Fibroblast of lung (primary cell): ENCODE measurements around the gene SFMBT2. TPM values are rescaled to one million over a fixed set of nuclear protein-coding genes. Genes with fewer than 3 reads are reported as not detected.

Experiments used
- DNase-seq, 2 donors: peaks; one replicate each; pipeline versions ENCODE4 v3.0.0 to v3.0.0-alpha.2; 2010; ENCODE audit warnings: low read depth in 2 of 2
- H2AFZ ChIP-seq: 2 replicates; pipeline ENCODE4 v1.5.1; 2012; ENCODE audit warnings: low read length, control low read depth, inconsistent platforms
- H3K27ac ChIP-seq: 2 replicates; pipeline ENCODE4 v1.5.1; 2011; ENCODE audit warnings: low read length, control low read depth; ENCODE audit not compliant: insufficient read depth
- H3K27me3 ChIP-seq: 2 replicates; pipeline ENCODE4 v1.5.1; 2011; ENCODE audit warnings: mild to moderate bottlenecking, low read length; ENCODE audit not compliant: control insufficient read depth, insufficient read depth
- H3K36me3 ChIP-seq: 2 replicates; pipeline ENCODE4 v1.5.1; 2011; ENCODE audit warnings: low read length; ENCODE audit not compliant: control insufficient read depth, insufficient read depth
- H3K4me1 ChIP-seq: 2 replicates; pipeline ENCODE4 v1.5.1; 2011; ENCODE audit warnings: low read length; ENCODE audit not compliant: control insufficient read depth, insufficient read depth; ENCODE audit errors: extremely low read depth
- H3K4me2 ChIP-seq: 2 replicates; pipeline ENCODE4 v1.5.1; 2011; ENCODE audit warnings: low read length, control low read depth; ENCODE audit not compliant: insufficient read depth; ENCODE audit errors: extremely low read depth
- H3K4me3 ChIP-seq, 4 experiments: fragments of 200-600 bp in 1 of 4; sonication (generic) in 1 of 4; replicated peaks in 1 of 4; 2 replicates each; pipeline ENCODE4 v1.5.1; 2011 to 2016; ENCODE audit warnings: low read length in 4 of 4, low read depth in 3 of 4, mild to moderate bottlenecking in 3 of 4, control low read depth in 2 of 4, inconsistent platforms in 1 of 4, mixed read lengths in 1 of 4; ENCODE audit not compliant: insufficient read depth in 1 of 4; ENCODE audit errors: control extremely low read depth in 1 of 4
- H3K79me2 ChIP-seq: 2 replicates; pipeline ENCODE4 v1.5.1; 2012; ENCODE audit warnings: mild to moderate bottlenecking, low read length, inconsistent platforms; ENCODE audit not compliant: control insufficient read depth, insufficient read depth
- H3K9ac ChIP-seq: 2 replicates; pipeline ENCODE4 v1.5.1; 2011; ENCODE audit warnings: mild to moderate bottlenecking, low read length, control low read depth; ENCODE audit not compliant: insufficient read depth
- H3K9me3 ChIP-seq: 2 replicates; pipeline ENCODE4 v1.5.1; 2012; ENCODE audit warnings: low read depth, low read length; ENCODE audit not compliant: control insufficient read depth, insufficient read depth
- H4K20me1 ChIP-seq: 2 replicates; pipeline ENCODE4 v1.5.1; 2011; ENCODE audit warnings: low read length; ENCODE audit not compliant: control insufficient read depth, insufficient read depth; ENCODE audit errors: extremely low read depth
- CTCF ChIP-seq, 2 donors: IDR thresholded peaks in 1 of 2; conservative IDR thresholded peaks in 1 of 2; 1 replicate in 1 of 2; 2 replicates in 1 of 2; pipeline ENCODE4 v1.5.1; 2011 to 2012; ENCODE audit warnings: low read length in 2 of 2, control low read depth in 1 of 2, inconsistent platforms in 1 of 2, low read depth in 1 of 2, mild to moderate bottlenecking in 1 of 2
- EZH2 ChIP-seq: IDR thresholded peaks from 2 replicates; pipeline ENCODE4 v1.5.1; 2012; ENCODE audit warnings: low read length, control low read depth, mild to moderate bottlenecking; ENCODE audit errors: missing control alignments
- polyA plus RNA-seq, 2 donors: library from polyadenylated mRNA; depleted of rRNA in 1 of 2; stranded (reverse) in 1 of 2; unstranded in 1 of 2; fragments of >200 nt; gene quantifications; 2 replicates each; pipeline ENCODE4 v1.2.1, GENCODE V29; 2011 to 2012; ENCODE audit warnings: missing spikeins in 1 of 2
- total RNA-seq: library from RNA; depleted of rRNA; stranded (reverse); fragments of >200 nt; gene quantifications from 2 replicates; pipeline ENCODE4 v1.2.1, GENCODE V29; 2014

The SFMBT2 gene
- total and polyA plus RNA-seq, 2 donors (not counting 1 experiment from before 2014, with no cell fraction given): 0.52 to 2.5 TPM

GRCh38 chr10:7179536-7179935 is 231.3 kb downstream of the SFMBT2 start:
- Histone ChIP-seq H3K4me2 (no peak overlapping the region), H3K36me3 (no peaks in the 10 kb centered on the region), H3K9ac (no peak overlapping the region), H3K27me3 (no peaks in the 10 kb centered on the region), H2AFZ (no peak overlapping the region), H3K4me3 (no peak overlapping the region), H3K4me1 (no peaks in the 10 kb centered on the region), H3K27ac (no peak overlapping the region), H4K20me1 (no peaks in the 10 kb centered on the region), H3K79me2 (no peaks in the 10 kb centered on the region), H3K9me3 (no peaks in the 10 kb centered on the region)
- DNase-seq: no peak
- TF ChIP-seq CTCF (conservative IDR thresholded peaks at IDR 0.05 in 1 of 2, IDR thresholded peaks at IDR 0.05 in 1 of 2; ENCODE audit: low read depth in 1 of 2, low read length in 2 of 2) (no peak), EZH2 (no peak)

DNA sequence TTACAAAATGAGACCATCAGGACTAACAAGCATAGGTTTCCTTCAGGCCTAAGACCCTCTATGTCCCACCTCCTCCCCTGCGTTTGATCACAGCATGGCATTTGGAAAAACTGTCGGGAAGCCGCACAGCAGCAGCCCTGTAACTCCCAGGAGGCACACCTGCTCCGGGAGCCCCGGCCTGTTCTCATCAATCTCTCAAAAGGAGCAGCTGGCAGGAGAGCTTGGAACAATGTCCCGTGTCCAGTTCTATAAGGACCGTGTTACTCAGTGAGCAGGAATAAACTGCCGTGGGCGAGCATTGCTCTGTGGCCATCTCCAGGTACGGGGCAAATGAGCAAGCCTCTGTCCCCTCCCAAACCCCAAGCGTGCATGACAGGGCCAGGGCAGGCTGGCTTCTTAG is 236.9 kb downstream of the SFMBT2 start:
- Histone ChIP-seq H3K79me2 (no peaks in the 10 kb centered on the region), H4K20me1 (no peaks in the 10 kb centered on the region), H3K27ac (no peak overlapping the region), H3K36me3 (no peaks in the 10 kb centered on the region), H3K4me2 (no peak overlapping the region), H3K27me3 (no peaks in the 10 kb centered on the region), H2AFZ (no peak overlapping the region), H3K9me3 (no peaks in the 10 kb centered on the region), H3K4me3 (no peak overlapping the region), H3K4me1 (no peaks in the 10 kb centered on the region), H3K9ac (no peak overlapping the region)
- no peak for DNase-seq
- TF ChIP-seq EZH2 (no peak), CTCF (conservative IDR thresholded peaks at IDR 0.05 in 1 of 2, IDR thresholded peaks at IDR 0.05 in 1 of 2; ENCODE audit: low read depth in 1 of 2, low read length in 2 of 2) (no peak)

DNA sequence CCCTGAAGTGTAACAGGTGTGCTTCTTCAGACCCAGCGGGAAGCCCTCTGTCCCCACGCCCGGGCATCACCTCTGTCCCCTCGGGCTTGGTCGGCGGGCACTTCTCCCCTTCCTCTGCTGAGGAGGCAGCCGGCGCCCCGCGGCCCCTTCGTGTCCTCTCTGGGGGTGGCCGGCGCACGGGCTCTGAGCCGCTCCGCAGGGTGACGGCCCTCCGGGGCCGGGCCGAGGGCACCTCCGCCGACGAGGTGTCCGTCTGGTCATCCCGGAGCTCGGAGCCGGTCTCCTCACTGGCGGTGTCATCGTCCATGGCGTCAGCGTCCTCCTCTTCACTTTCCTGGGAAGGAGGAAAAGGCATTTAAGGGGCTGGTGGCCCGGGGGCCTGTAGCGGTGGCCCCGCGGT is 239.0 kb downstream of the SFMBT2 start:
- no peak overlapping the region for H3K4me2 ChIP-seq
- H3K27me3 ChIP-seq: no peaks in the 10 kb centered on the region
- no peaks in the 10 kb centered on the region for H3K4me1 ChIP-seq
- no peak overlapping the region for H3K27ac ChIP-seq
- H4K20me1 ChIP-seq: no peaks in the 10 kb centered on the region
- no peak overlapping the region for H3K9ac ChIP-seq
- no peak overlapping the region for H3K4me3 ChIP-seq
- no peak for TF ChIP-seq EZH2
- TF ChIP-seq CTCF (conservative IDR thresholded peaks at IDR 0.05 in 1 of 2, IDR thresholded peaks at IDR 0.05 in 1 of 2; ENCODE audit: low read depth in 1 of 2, low read length in 2 of 2): no peak
- no peak overlapping the region for H2AFZ ChIP-seq
- no peaks in the 10 kb centered on the region for H3K9me3 ChIP-seq
- H3K36me3 ChIP-seq: no peaks in the 10 kb centered on the region
- H3K79me2 ChIP-seq: no peaks in the 10 kb centered on the region
- no peak for DNase-seq
